NOMO-1 treated with dmso at 0.1 percent for 144 hours (cell line): ENCODE data around the gene PDSS2.
"Not testable (repeated sequence)": the region's sequence is repeated elsewhere in the genome, so short reads cannot be mapped to it uniquely, and the experiment has no call there.

Source experiments
- DNase-seq: peaks from one replicate; lab custom pipeline; 2025; ENCODE audit not compliant: unreplicated experiment; lab: John Stamatoyannopoulos, UW

The PDSS2 gene

DNA sequence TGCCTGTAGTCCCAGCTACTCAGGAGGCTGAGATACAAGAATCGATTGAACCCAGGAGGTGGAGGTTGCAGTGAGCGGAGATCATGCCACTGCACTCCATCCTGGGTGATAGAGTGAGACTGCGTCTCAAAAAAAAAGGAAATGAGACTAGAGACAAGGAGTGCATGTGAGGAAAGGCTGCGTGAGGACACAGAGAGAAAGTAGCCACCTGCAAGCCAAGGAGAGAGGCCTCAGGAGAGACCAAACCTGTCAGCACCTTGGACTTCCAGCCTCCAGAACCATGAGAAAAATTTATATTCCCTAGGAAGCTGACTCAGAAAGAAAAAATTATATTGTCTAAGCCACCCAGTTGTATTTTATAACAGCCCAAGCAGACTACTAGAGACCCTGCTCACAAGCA lies 336.6 kb downstream of the PDSS2 start:
- DNase-seq = no peak

DNA sequence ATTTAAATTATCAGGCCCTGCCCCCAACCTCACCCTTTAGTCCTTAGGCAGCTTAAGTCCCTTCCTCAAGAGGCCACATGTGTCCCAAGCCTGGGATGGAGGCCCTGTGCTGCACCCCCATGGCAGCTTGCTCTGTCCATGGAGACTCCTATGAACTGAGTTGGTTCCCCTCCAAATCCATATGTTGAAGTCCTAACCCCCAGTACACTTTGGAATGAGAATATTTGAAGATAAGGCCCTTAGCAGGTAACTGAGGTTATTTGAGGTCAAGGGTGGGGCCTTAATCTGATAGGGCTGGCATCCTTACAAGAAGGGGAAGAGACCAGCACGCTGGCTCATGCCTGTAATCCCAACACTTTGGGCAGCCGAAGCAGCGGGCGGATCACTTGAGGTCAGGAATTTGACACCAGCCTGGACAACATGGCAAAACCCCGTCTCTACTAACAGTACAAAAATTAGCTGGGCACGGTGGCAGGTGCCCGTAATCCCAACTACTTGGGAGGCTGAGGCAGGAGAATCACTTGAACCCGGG lies 337.3 kb downstream of the PDSS2 start:
- DNase-seq = no peak

DNA sequence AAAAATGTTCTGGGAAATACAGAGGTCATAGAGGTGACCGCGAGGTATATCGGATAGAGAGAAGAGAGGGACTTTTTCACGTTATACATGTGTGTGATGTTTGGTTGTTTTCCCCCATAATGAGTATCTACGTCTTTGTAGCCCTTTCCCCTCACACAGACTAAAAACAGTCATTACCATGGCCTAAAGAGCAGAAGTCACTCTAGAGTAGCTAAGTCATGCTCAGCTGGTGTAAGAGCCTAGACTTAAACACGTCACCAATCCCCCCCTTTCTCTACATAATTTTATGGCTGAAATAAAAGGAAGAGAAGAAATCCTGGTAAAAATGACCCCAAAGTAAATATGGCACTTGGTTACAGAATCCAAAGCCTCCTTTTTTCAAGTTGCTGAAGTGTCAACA lies 338.1 kb downstream of the PDSS2 start:
- no peak for DNase-seq

DNA sequence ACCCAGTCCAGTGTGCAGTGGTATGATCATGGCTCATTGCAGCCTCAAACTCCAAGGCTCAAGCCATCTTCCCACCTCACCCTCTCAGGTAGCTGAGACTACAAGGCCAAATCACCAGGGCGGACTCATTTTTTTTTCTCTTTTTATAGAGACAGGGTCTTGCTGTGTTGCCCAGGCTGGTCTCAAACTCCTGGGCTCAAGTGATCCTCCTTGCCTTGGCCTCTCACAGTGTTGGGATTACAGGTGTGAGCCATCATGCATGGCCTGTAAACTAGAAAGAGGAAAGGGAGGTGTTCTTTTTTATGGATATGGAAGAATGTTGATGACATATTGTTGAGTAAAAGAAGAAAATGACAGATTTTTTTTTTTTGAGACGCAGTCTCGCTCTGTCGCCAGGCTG lies 339.0 kb downstream of the PDSS2 start:
- no peak for DNase-seq

GRCh38 chr6:107118976-107119375 lies 340.4 kb downstream of the PDSS2 start:
- no peak for DNase-seq

- DNase-seq = not testable (repeated sequence)
Observed at GRCh38 chr6:107118540-107118939, 340.8 kb downstream of the PDSS2 start.

DNA sequence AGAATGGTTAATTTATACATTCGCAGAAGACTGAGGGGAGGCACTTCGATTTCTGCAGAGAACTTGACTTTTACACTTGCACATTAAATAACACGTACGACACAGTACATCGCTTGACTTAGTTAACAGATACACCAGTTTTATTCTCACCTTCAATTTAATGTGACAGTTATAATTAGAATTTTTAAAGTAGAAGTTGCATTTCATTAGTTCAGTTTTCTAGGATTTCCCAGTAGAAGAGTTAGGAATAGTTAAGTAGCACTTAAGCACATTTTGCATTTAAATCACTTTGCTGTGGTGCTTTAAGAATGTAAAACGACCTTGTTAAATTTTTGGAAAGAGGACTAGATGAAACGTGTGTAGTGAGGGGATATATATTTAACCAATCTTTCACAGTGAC lies 342.4 kb downstream of the PDSS2 start:
- no peak for DNase-seq

DNA sequence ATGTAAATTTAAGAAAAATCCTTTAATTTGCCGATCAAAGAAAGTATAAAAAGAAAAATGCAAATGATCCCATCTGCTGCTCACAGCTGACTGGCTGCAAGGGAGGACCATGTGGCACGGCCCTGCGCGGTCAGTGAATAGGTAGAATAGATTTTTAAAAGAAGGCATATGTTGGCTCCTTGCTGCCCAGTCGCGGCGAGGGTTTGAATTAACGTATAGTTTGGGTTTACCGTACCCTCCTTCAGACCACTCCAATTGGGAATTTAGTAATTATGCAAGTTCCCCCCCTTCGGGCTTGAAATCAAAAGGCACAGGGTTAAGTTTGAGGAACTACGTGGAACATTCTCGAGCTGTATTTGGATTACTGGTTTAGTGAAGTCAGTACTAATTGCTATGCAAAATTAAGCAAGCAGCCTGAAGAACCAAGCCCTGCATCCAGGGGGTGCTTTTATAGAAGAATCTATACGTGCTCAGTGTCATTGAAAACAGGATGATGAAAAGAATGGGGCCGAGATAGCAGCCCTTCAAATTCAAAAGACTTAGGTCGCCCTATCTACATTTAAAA lies 343.0 kb downstream of the PDSS2 start:
- peak; percentile 66 for DNase-seq

GRCh38 chr6:107115695-107116327 lies 343.6 kb downstream of the PDSS2 start:
- peak; percentile 17 for DNase-seq

DNA sequence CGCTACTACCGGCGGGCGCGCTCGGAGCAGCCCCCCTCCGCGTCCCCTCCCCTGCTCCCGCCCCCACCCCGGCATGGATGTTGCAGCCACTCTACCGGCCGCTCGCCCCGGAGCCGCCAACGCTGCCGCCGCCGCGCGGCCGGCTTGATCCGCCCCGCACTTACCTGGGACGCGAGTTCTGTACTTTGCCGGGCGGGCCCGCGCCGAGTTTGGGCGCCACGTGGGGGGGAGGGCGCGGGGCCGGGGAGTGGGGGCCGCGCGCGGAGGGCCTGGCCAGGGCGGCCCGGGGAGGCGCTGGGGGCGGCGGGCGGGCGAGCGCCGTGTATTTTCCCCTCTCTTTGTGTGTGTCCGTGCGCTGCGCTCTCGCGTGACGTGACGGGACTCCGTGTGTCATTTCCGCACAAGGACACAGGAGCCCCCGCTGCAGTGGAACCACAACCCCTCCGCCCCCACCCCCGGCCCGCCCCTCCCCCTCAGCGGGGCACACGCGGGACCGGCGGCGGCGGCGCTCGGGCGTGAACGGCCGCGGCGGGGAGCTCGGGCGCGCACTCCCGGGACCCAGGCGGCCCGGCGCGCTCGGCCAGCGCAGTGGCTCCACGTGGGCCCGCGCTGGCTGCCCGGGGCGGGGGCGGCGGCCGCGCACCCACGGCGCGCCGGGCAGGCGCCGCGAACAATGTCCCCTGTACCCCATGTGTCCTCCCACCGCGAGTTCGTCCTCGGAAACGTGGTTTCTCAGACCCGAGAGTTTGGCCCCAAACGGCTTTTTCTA lies 344.3 kb downstream of the PDSS2 start, which contains the start of gene BEND3:
Gene BEND3 (minus strand): TSS at position 590 of the 769 bp plus-strand sequence. CDS start 16,230 bp downstream, outside the sequence.
- no peak for DNase-seq

DNA sequence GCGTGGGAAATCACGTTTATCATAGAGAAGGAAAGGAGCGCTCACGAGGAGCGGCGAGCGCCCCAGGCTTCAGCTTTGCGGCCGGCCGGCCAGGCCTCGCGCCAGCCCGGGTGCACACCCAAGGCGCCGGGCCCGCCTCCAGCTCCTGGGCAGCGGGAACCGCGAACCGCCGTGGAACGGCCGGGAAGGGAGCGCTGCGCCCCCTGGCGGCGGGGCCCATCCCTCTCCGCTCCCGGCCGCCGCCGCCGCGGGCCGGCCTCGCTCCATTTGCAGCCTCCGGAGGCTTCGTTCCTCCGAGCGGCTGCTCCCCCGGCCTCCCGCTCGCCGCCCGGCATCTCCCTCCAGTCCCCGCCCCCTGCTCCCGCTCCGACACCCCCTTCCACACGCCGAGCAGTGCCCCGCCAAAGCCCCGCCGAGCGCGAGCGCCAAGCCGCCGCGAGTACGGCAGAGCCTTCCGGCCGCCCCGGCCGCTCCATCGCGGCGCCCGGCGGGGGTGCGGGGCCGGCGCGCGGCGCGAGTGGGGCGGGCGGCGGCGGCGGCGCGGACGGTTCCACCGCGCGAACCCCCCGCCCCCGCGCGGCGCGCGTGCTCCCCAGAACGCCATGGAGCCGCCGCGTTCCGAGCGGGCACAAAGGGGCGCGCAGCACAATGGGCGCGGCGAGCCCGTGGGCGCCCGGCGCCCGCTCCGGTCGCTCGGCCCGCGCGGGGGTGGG lies 345.0 kb downstream of the PDSS2 start:
- peak; percentile 69 for DNase-seq

GRCh38 chr6:107110200-107110599 lies 349.2 kb downstream of the PDSS2 start:
- peak; percentile 82 for DNase-seq

DNA sequence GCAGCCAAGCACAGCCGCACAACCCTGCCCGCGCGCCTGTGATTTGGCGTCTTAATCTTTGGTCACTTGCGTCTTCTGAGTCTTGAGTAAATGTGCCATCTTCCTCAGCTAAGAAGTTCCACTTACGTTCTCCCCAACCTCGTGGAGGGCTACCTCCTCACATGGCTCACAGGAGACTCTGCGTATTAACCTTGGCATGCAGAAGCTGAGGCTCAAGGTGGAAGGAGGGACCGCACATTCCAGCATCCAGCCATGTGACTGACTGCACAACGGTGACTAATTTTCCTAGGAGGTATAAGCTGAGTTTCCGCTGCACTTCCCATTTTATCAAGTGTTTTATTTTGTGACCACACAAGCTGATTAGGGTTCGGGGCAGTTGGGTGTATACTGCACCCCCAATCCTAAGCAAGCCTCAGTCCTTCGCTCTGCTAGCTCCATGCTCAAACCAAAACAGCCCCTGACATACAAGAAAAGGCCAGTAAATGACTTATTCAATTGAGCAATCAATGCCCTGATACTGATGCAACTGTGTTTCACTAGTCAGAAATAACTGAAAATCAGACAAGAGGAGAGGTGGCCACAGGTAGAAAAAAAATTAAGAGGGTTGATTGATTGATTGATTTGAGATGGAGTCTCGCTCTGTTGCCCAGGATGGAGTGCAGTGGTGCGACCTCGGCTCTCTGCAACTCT lies 351.0 kb downstream of the PDSS2 start:
- peak; percentile 1 for DNase-seq

- DNase-seq = no peak
Observed at GRCh38 chr6:107107791-107108190, 351.6 kb downstream of the PDSS2 start.

GRCh38 chr6:107106165-107106564 lies 353.2 kb downstream of the PDSS2 start:
- no peak for DNase-seq

- DNase-seq = no peak
Observed at GRCh38 chr6:107105511-107106116, 353.8 kb downstream of the PDSS2 start.

DNA sequence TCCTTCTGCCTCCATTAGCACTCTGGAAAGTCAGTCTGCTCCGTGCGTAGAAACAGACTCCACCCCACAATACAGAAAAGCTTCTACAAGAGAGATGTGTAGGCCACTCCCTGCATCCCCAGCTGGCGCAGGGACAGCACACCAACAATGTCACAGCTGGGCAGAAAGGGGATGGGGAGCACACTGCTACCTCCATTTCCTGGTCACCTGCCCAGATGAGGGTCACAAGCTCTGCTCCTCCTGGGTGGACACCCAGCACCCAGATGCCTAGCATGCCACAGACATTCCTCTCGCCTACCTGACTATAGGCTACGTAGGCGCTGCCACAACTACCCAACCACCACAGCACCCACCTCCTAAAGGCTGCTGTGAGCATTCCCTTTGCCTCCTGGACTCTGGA lies 356.3 kb downstream of the PDSS2 start:
- no peak for DNase-seq
